Mononuclear cell (primary cell): ENCODE results near the gene PSMD9. TPM values are rescaled to one million over a fixed set of nuclear protein-coding genes. Genes with fewer than 3 reads are reported as not detected.

Source experiments
- total RNA-seq: library from RNA; depleted of rRNA; stranded (reverse); fragments of >200 nt; gene quantifications from one replicate; pipeline ENCODE4 v1.2.3, GENCODE V29; 2012

PSMD9 gene
- total RNA-seq, 1 donor, result 25.0 TPM

Other genes starting within 250 kb of the PSMD9 start
- 3.6 TPM for gene MORN3, start 219.1 kb upstream of the PSMD9 start, total RNA-seq
- 2.1 TPM for gene TMEM120B, start 176.0 kb upstream of the PSMD9 start, total RNA-seq
- gene RHOF, start 95.1 kb upstream of the PSMD9 start, total RNA-seq, result 110 TPM
- 28.4 TPM for gene SETD1B, start 84.8 kb upstream of the PSMD9 start, total RNA-seq
- gene HPD, start 29.9 kb upstream of the PSMD9 start, total RNA-seq, result not detected
- gene CFAP251, start 29.8 kb downstream of the PSMD9 start, total RNA-seq, result 0.21 TPM
- 6.2 TPM for gene BCL7A, start 133.1 kb downstream of the PSMD9 start, total RNA-seq
- 27.1 TPM for gene MLXIP, start 190.0 kb downstream of the PSMD9 start, total RNA-seq